Stimulated activated CD8-positive, alpha-beta memory T cell treated with anti-CD3 and anti-CD28 coated beads, Interleukin-12 subunit alpha, Interleukin-12 subunit beta, amount 100 ng/mL, for 24 hours (primary cell): ENCODE data around the gene ICOS.

ENCODE experiments used
- DNase-seq: peaks from one replicate; pipeline ENCODE4 v3.0.0-alpha.2; 2020; ENCODE audit errors: extremely low read depth

Gene ICOS

GRCh38 chr2:203936535-203936934 lies at the start of gene ICOS:
Gene ICOS, plus strand, starts transcription at chr2:203936763. Its CDS starts 52 bp downstream, at chr2:203936815.
- no peak for DNase-seq

- DNase-seq: no peak
Observed at GRCh38 chr2:203887677-203888076, 48.9 kb upstream of the ICOS start.

- no peak for DNase-seq
Observed at GRCh38 chr2:203889542-203889941, 47.0 kb upstream of the ICOS start.

- DNase-seq: no peak
Observed at GRCh38 chr2:203889944-203890343, 46.6 kb upstream of the ICOS start.

GRCh38 chr2:203890733-203891132 lies 45.8 kb upstream of the ICOS start:
- DNase-seq: no peak

- DNase-seq: no peak
Observed at GRCh38 chr2:203891474-203891873, 45.1 kb upstream of the ICOS start.

GRCh38 chr2:203892207-203892606 lies 44.4 kb upstream of the ICOS start:
- DNase-seq: no peak

- DNase-seq: no peak
Observed at GRCh38 chr2:203893401-203893800, 43.2 kb upstream of the ICOS start.

- no peak for DNase-seq
Observed at GRCh38 chr2:203893840-203894239, 42.7 kb upstream of the ICOS start.

GRCh38 chr2:203894262-203894661 lies 42.3 kb upstream of the ICOS start:
- no peak for DNase-seq

GRCh38 chr2:203897544-203897943 lies 39.0 kb upstream of the ICOS start:
- DNase-seq: no peak

GRCh38 chr2:203898657-203899056 lies 37.9 kb upstream of the ICOS start:
- no peak for DNase-seq

- DNase-seq: no peak
Observed at GRCh38 chr2:203900253-203900652, 36.3 kb upstream of the ICOS start.

- no peak for DNase-seq
Observed at GRCh38 chr2:203904022-203904421, 32.5 kb upstream of the ICOS start.

- no peak for DNase-seq
Observed at GRCh38 chr2:203905656-203906055, 30.9 kb upstream of the ICOS start.

GRCh38 chr2:203908066-203908796 lies 28.3 kb upstream of the ICOS start:
- DNase-seq: no peak

- DNase-seq: no peak
Observed at GRCh38 chr2:203908797-203909185, 27.8 kb upstream of the ICOS start.

- no peak for DNase-seq
Observed at GRCh38 chr2:203909261-203909967, 27.1 kb upstream of the ICOS start.

- DNase-seq: no peak
Observed at GRCh38 chr2:203909974-203910373, 26.6 kb upstream of the ICOS start.

GRCh38 chr2:203913947-203914346 lies 22.6 kb upstream of the ICOS start:
- no peak for DNase-seq

GRCh38 chr2:203914546-203915182 lies 21.9 kb upstream of the ICOS start:
- DNase-seq: no peak

GRCh38 chr2:203915256-203915655 lies 21.3 kb upstream of the ICOS start:
- DNase-seq: no peak

GRCh38 chr2:203916756-203917155 lies 19.8 kb upstream of the ICOS start:
- no peak for DNase-seq
